ENCODE results near the gene FAAH.
"Not testable (repeated sequence)": the region's sequence is repeated elsewhere in the genome, so short reads cannot be mapped to it uniquely, and the experiment has no call there.

FAAH gene

GRCh38 chr1:46394108-46394871 lies at the start of gene FAAH:
FAAH (plus strand) TSS chr1:46394317; CDS start chr1:46394349, 32 bp downstream.
- Histone ChIP-seq H3K27me3 (ENCODE audit: control insufficient read depth, insufficient read depth, low read length) (peaks cover 28% of the 10 kb centered on the region), H3K4me1 (ENCODE audit: control insufficient read depth, low read depth, low read length) (no peaks in the 10 kb centered on the region), H3K27ac (ENCODE audit: low read length) (no peak within 1 kb of the TSS), H3K9me3 (ENCODE audit: control insufficient read depth, low read depth, low read length) (peaks cover 10% of the 10 kb centered on the region), H3K9ac (ENCODE audit: low read length) (no peak within 1 kb of the TSS), H3K36me3 (ENCODE audit: control insufficient read depth, low read depth, low read length) (no peaks in the 10 kb centered on the region), H3K4me3 (ENCODE audit: low read length) (peak within 1 kb of the TSS; percentile 73)

- H3K27me3 ChIP-seq (ENCODE audit: control insufficient read depth, insufficient read depth, low read length): no peaks in the 10 kb centered on the region
- H3K36me3 ChIP-seq (ENCODE audit: control insufficient read depth, low read depth, low read length): peaks cover 23% of the 10 kb centered on the region
- H3K9me3 ChIP-seq (ENCODE audit: control insufficient read depth, low read depth, low read length): no peaks in the 10 kb centered on the region
- no peak overlapping the region for H3K27ac ChIP-seq (ENCODE audit: low read length)
- no peak overlapping the region for H3K9ac ChIP-seq (ENCODE audit: low read length)
- peaks cover 2% of the 10 kb centered on the region for H3K4me1 ChIP-seq (ENCODE audit: control insufficient read depth, low read depth, low read length)
- H3K4me3 ChIP-seq (ENCODE audit: low read length): no peak overlapping the region
Observed at GRCh38 chr1:46344481-46344880, 49.6 kb upstream of the FAAH start.

GRCh38 chr1:46345281-46345680 lies 48.8 kb upstream of the FAAH start:
- no peaks in the 10 kb centered on the region for H3K27me3 ChIP-seq (ENCODE audit: control insufficient read depth, insufficient read depth, low read length)
- no peak overlapping the region for H3K27ac ChIP-seq (ENCODE audit: low read length)
- peaks cover 31% of the 10 kb centered on the region for H3K36me3 ChIP-seq (ENCODE audit: control insufficient read depth, low read depth, low read length)
- H3K9me3 ChIP-seq (ENCODE audit: control insufficient read depth, low read depth, low read length): no peaks in the 10 kb centered on the region
- no peak overlapping the region for H3K9ac ChIP-seq (ENCODE audit: low read length)
- no peaks in the 10 kb centered on the region for H3K4me1 ChIP-seq (ENCODE audit: control insufficient read depth, low read depth, low read length)
- H3K4me3 ChIP-seq (ENCODE audit: low read length): no peak overlapping the region

GRCh38 chr1:46352363-46352762 lies 41.8 kb upstream of the FAAH start:
- Histone ChIP-seq H3K9me3 (ENCODE audit: control insufficient read depth, low read depth, low read length) (no peaks in the 10 kb centered on the region), H3K36me3 (ENCODE audit: control insufficient read depth, low read depth, low read length) (peaks cover 41% of the 10 kb centered on the region), H3K27me3 (ENCODE audit: control insufficient read depth, insufficient read depth, low read length) (no peaks in the 10 kb centered on the region), H3K4me1 (ENCODE audit: control insufficient read depth, low read depth, low read length) (no peaks in the 10 kb centered on the region), H3K27ac (ENCODE audit: low read length) (no peak overlapping the region), H3K9ac (ENCODE audit: low read length) (no peak overlapping the region), H3K4me3 (ENCODE audit: low read length) (no peak overlapping the region)

- H3K9ac ChIP-seq (ENCODE audit: low read length); H3K27ac ChIP-seq (ENCODE audit: low read length); H3K4me3 ChIP-seq (ENCODE audit: low read length); H3K27me3 ChIP-seq (ENCODE audit: control insufficient read depth, insufficient read depth, low read length); H3K9me3 ChIP-seq (ENCODE audit: control insufficient read depth, low read depth, low read length); H3K4me1 ChIP-seq (ENCODE audit: control insufficient read depth, low read depth, low read length): not testable (repeated sequence)
- H3K36me3 ChIP-seq (ENCODE audit: control insufficient read depth, low read depth, low read length): peaks cover 27% of the 10 kb centered on the region
Observed at GRCh38 chr1:46355920-46356319, 38.2 kb upstream of the FAAH start.

GRCh38 chr1:46362158-46362557 lies 32.0 kb upstream of the FAAH start:
- Histone ChIP-seq H3K27ac (ENCODE audit: low read length) (no peak overlapping the region), H3K9me3 (ENCODE audit: control insufficient read depth, low read depth, low read length) (no peaks in the 10 kb centered on the region), H3K4me1 (ENCODE audit: control insufficient read depth, low read depth, low read length) (no peaks in the 10 kb centered on the region)

GRCh38 chr1:46363121-46363520 lies 31.0 kb upstream of the FAAH start:
- Histone ChIP-seq H3K9me3 (ENCODE audit: control insufficient read depth, low read depth, low read length) (no peaks in the 10 kb centered on the region), H3K27me3 (ENCODE audit: control insufficient read depth, insufficient read depth, low read length) (no peaks in the 10 kb centered on the region), H3K4me3 (ENCODE audit: low read length) (no peak overlapping the region), H3K4me1 (ENCODE audit: control insufficient read depth, low read depth, low read length) (no peaks in the 10 kb centered on the region), H3K27ac (ENCODE audit: low read length) (no peak overlapping the region), H3K9ac (ENCODE audit: low read length) (no peak overlapping the region), H3K36me3 (ENCODE audit: control insufficient read depth, low read depth, low read length) (peaks cover 38% of the 10 kb centered on the region)

More at GRCh38 chr1:46362158-46362557, 32.0 kb upstream of the FAAH start:
- no peak overlapping the region for H3K4me3 ChIP-seq (ENCODE audit: low read length)
- no peaks in the 10 kb centered on the region for H3K27me3 ChIP-seq (ENCODE audit: control insufficient read depth, insufficient read depth, low read length)
- H3K9ac ChIP-seq (ENCODE audit: low read length): no peak overlapping the region
- peaks cover 34% of the 10 kb centered on the region for H3K36me3 ChIP-seq (ENCODE audit: control insufficient read depth, low read depth, low read length)

- H3K36me3 ChIP-seq (ENCODE audit: control insufficient read depth, low read depth, low read length): peaks cover 41% of the 10 kb centered on the region
- no peaks in the 10 kb centered on the region for H3K27me3 ChIP-seq (ENCODE audit: control insufficient read depth, insufficient read depth, low read length)
- no peak overlapping the region for H3K4me3 ChIP-seq (ENCODE audit: low read length)
- H3K9ac ChIP-seq (ENCODE audit: low read length): no peak overlapping the region
- no peak overlapping the region for H3K27ac ChIP-seq (ENCODE audit: low read length)
- H3K9me3 ChIP-seq (ENCODE audit: control insufficient read depth, low read depth, low read length): no peaks in the 10 kb centered on the region
- no peaks in the 10 kb centered on the region for H3K4me1 ChIP-seq (ENCODE audit: control insufficient read depth, low read depth, low read length)
Observed at GRCh38 chr1:46364612-46365011, 29.5 kb upstream of the FAAH start.

GRCh38 chr1:46365796-46366195 lies 28.3 kb upstream of the FAAH start:
- H3K27ac ChIP-seq (ENCODE audit: low read length); H3K4me1 ChIP-seq (ENCODE audit: control insufficient read depth, low read depth, low read length); H3K4me3 ChIP-seq (ENCODE audit: low read length); H3K9me3 ChIP-seq (ENCODE audit: control insufficient read depth, low read depth, low read length); H3K9ac ChIP-seq (ENCODE audit: low read length); H3K27me3 ChIP-seq (ENCODE audit: control insufficient read depth, insufficient read depth, low read length): not testable (repeated sequence)
- peaks cover 37% of the 10 kb centered on the region for H3K36me3 ChIP-seq (ENCODE audit: control insufficient read depth, low read depth, low read length)

GRCh38 chr1:46367072-46367471 lies 27.0 kb upstream of the FAAH start:
- Histone ChIP-seq H3K9ac (ENCODE audit: low read length) (no peak overlapping the region), H3K4me1 (ENCODE audit: control insufficient read depth, low read depth, low read length) (no peaks in the 10 kb centered on the region), H3K36me3 (ENCODE audit: control insufficient read depth, low read depth, low read length) (peaks cover 24% of the 10 kb centered on the region), H3K4me3 (ENCODE audit: low read length) (no peak overlapping the region), H3K27ac (ENCODE audit: low read length) (no peak overlapping the region), H3K9me3 (ENCODE audit: control insufficient read depth, low read depth, low read length) (no peaks in the 10 kb centered on the region), H3K27me3 (ENCODE audit: control insufficient read depth, insufficient read depth, low read length) (no peaks in the 10 kb centered on the region)

GRCh38 chr1:46367701-46368100 lies 26.4 kb upstream of the FAAH start:
- H3K4me3 ChIP-seq (ENCODE audit: low read length); H3K27me3 ChIP-seq (ENCODE audit: control insufficient read depth, insufficient read depth, low read length); H3K4me1 ChIP-seq (ENCODE audit: control insufficient read depth, low read depth, low read length); H3K9ac ChIP-seq (ENCODE audit: low read length); H3K9me3 ChIP-seq (ENCODE audit: control insufficient read depth, low read depth, low read length); H3K27ac ChIP-seq (ENCODE audit: low read length): not testable (repeated sequence)
- peaks cover 18% of the 10 kb centered on the region for H3K36me3 ChIP-seq (ENCODE audit: control insufficient read depth, low read depth, low read length)

GRCh38 chr1:46368791-46369190 lies 25.3 kb upstream of the FAAH start:
- Histone ChIP-seq H3K4me1 (ENCODE audit: control insufficient read depth, low read depth, low read length) (no peaks in the 10 kb centered on the region), H3K4me3 (ENCODE audit: low read length) (no peak overlapping the region), H3K9me3 (ENCODE audit: control insufficient read depth, low read depth, low read length) (no peaks in the 10 kb centered on the region), H3K36me3 (ENCODE audit: control insufficient read depth, low read depth, low read length) (peaks cover 8% of the 10 kb centered on the region), H3K9ac (ENCODE audit: low read length) (no peak overlapping the region), H3K27me3 (ENCODE audit: control insufficient read depth, insufficient read depth, low read length) (no peaks in the 10 kb centered on the region), H3K27ac (ENCODE audit: low read length) (no peak overlapping the region)

Measured in iPS-18a (cell line).